Fibroblast of lung (primary cell): ENCODE measurements around the gene CSPG5. TPM values are rescaled to one million over a fixed set of nuclear protein-coding genes. Genes with fewer than 3 reads are reported as not detected.

Source experiments
- DNase-seq, 2 donors: peaks; one replicate each; pipeline versions ENCODE4 v3.0.0 to v3.0.0-alpha.2; 2010; ENCODE audit warnings: low read depth in 2 of 2
- H2AFZ ChIP-seq: 2 replicates; pipeline ENCODE4 v1.5.1; 2012; ENCODE audit warnings: low read length, control low read depth, inconsistent platforms
- H3K27ac ChIP-seq: 2 replicates; pipeline ENCODE4 v1.5.1; 2011; ENCODE audit warnings: low read length, control low read depth; ENCODE audit not compliant: insufficient read depth
- H3K27me3 ChIP-seq: 2 replicates; pipeline ENCODE4 v1.5.1; 2011; ENCODE audit warnings: mild to moderate bottlenecking, low read length; ENCODE audit not compliant: control insufficient read depth, insufficient read depth
- H3K36me3 ChIP-seq: 2 replicates; pipeline ENCODE4 v1.5.1; 2011; ENCODE audit warnings: low read length; ENCODE audit not compliant: control insufficient read depth, insufficient read depth
- H3K4me1 ChIP-seq: 2 replicates; pipeline ENCODE4 v1.5.1; 2011; ENCODE audit warnings: low read length; ENCODE audit not compliant: control insufficient read depth, insufficient read depth; ENCODE audit errors: extremely low read depth
- H3K4me2 ChIP-seq: 2 replicates; pipeline ENCODE4 v1.5.1; 2011; ENCODE audit warnings: low read length, control low read depth; ENCODE audit not compliant: insufficient read depth; ENCODE audit errors: extremely low read depth
- H3K4me3 ChIP-seq, 4 experiments: fragments of 200-600 bp in 1 of 4; sonication (generic) in 1 of 4; replicated peaks in 1 of 4; 2 replicates each; pipeline ENCODE4 v1.5.1; 2011 to 2016; ENCODE audit warnings: low read length in 4 of 4, low read depth in 3 of 4, mild to moderate bottlenecking in 3 of 4, control low read depth in 2 of 4, inconsistent platforms in 1 of 4, mixed read lengths in 1 of 4; ENCODE audit not compliant: insufficient read depth in 1 of 4; ENCODE audit errors: control extremely low read depth in 1 of 4
- H3K79me2 ChIP-seq: 2 replicates; pipeline ENCODE4 v1.5.1; 2012; ENCODE audit warnings: mild to moderate bottlenecking, low read length, inconsistent platforms; ENCODE audit not compliant: control insufficient read depth, insufficient read depth
- H3K9ac ChIP-seq: 2 replicates; pipeline ENCODE4 v1.5.1; 2011; ENCODE audit warnings: mild to moderate bottlenecking, low read length, control low read depth; ENCODE audit not compliant: insufficient read depth
- H3K9me3 ChIP-seq: 2 replicates; pipeline ENCODE4 v1.5.1; 2012; ENCODE audit warnings: low read depth, low read length; ENCODE audit not compliant: control insufficient read depth, insufficient read depth
- H4K20me1 ChIP-seq: 2 replicates; pipeline ENCODE4 v1.5.1; 2011; ENCODE audit warnings: low read length; ENCODE audit not compliant: control insufficient read depth, insufficient read depth; ENCODE audit errors: extremely low read depth
- CTCF ChIP-seq, 2 donors: IDR thresholded peaks in 1 of 2; conservative IDR thresholded peaks in 1 of 2; 1 replicate in 1 of 2; 2 replicates in 1 of 2; pipeline ENCODE4 v1.5.1; 2011 to 2012; ENCODE audit warnings: low read length in 2 of 2, control low read depth in 1 of 2, inconsistent platforms in 1 of 2, low read depth in 1 of 2, mild to moderate bottlenecking in 1 of 2
- EZH2 ChIP-seq: IDR thresholded peaks from 2 replicates; pipeline ENCODE4 v1.5.1; 2012; ENCODE audit warnings: low read length, control low read depth, mild to moderate bottlenecking; ENCODE audit errors: missing control alignments
- polyA plus RNA-seq, 2 donors: library from polyadenylated mRNA; depleted of rRNA in 1 of 2; stranded (reverse) in 1 of 2; unstranded in 1 of 2; fragments of >200 nt; gene quantifications; 2 replicates each; pipeline ENCODE4 v1.2.1, GENCODE V29; 2011 to 2012; ENCODE audit warnings: missing spikeins in 1 of 2
- total RNA-seq: library from RNA; depleted of rRNA; stranded (reverse); fragments of >200 nt; gene quantifications from 2 replicates; pipeline ENCODE4 v1.2.1, GENCODE V29; 2014

Gene CSPG5
- total and polyA plus RNA-seq, 2 donors (not counting 1 experiment from before 2014, with no cell fraction given): 0.17 TPM; not detected in 1

GRCh38 chr3:47517937-47518336 is 60.7 kb downstream of the CSPG5 start:
- H3K4me3 ChIP-seq: no peak overlapping the region

GRCh38 chr3:47515864-47516319 is 62.8 kb downstream of the CSPG5 start:
- H3K9me3 ChIP-seq: no peaks in the 10 kb centered on the region
- H3K4me2 ChIP-seq: no peak overlapping the region

More at GRCh38 chr3:47517937-47518336, 60.7 kb downstream of the CSPG5 start:
- H3K27ac ChIP-seq: no peak overlapping the region
- no peaks in the 10 kb centered on the region for H4K20me1 ChIP-seq
- H3K36me3 ChIP-seq: no peaks in the 10 kb centered on the region
- H3K9ac ChIP-seq: no peak overlapping the region
- H3K27me3 ChIP-seq: no peaks in the 10 kb centered on the region
- H3K4me1 ChIP-seq: peaks cover 3% of the 10 kb centered on the region
- H3K9me3 ChIP-seq: no peaks in the 10 kb centered on the region
- H2AFZ ChIP-seq: no peak overlapping the region
- no peak for DNase-seq
- H3K79me2 ChIP-seq: no peaks in the 10 kb centered on the region
- no peak overlapping the region for H3K4me2 ChIP-seq
- TF ChIP-seq EZH2: no peak
- no peak for TF ChIP-seq CTCF (conservative IDR thresholded peaks at IDR 0.05 in 1 of 2, IDR thresholded peaks at IDR 0.05 in 1 of 2; ENCODE audit: low read depth in 1 of 2, low read length in 2 of 2)

GRCh38 chr3:47515100-47515499 is 63.6 kb downstream of the CSPG5 start:
- Histone ChIP-seq H2AFZ (no peak overlapping the region), H3K36me3 (peaks cover 5% of the 10 kb centered on the region), H4K20me1 (no peaks in the 10 kb centered on the region), H3K27me3 (no peaks in the 10 kb centered on the region), H3K4me1 (peaks cover 4% of the 10 kb centered on the region), H3K4me3 (no peak overlapping the region), H3K9ac (no peak overlapping the region), H3K4me2 (no peak overlapping the region), H3K27ac (no peak overlapping the region), H3K79me2 (peaks cover 21% of the 10 kb centered on the region), H3K9me3 (no peaks in the 10 kb centered on the region)
- TF ChIP-seq EZH2 (no peak), CTCF (conservative IDR thresholded peaks at IDR 0.05 in 1 of 2, IDR thresholded peaks at IDR 0.05 in 1 of 2; ENCODE audit: low read depth in 1 of 2, low read length in 2 of 2) (no peak)
- DNase-seq: no peak

More at GRCh38 chr3:47515864-47516319, 62.8 kb downstream of the CSPG5 start:
- Histone ChIP-seq H3K27me3 (no peaks in the 10 kb centered on the region), H4K20me1 (no peaks in the 10 kb centered on the region), H2AFZ (no peak overlapping the region), H3K4me1 (peaks cover 4% of the 10 kb centered on the region), H3K79me2 (peaks cover 17% of the 10 kb centered on the region), H3K27ac (no peak overlapping the region), H3K36me3 (peaks cover 2% of the 10 kb centered on the region), H3K9ac (no peak overlapping the region), H3K4me3 (no peak overlapping the region)
- TF ChIP-seq CTCF (conservative IDR thresholded peaks at IDR 0.05 in 1 of 2, IDR thresholded peaks at IDR 0.05 in 1 of 2; ENCODE audit: low read depth in 1 of 2, low read length in 2 of 2): no peak
- TF ChIP-seq EZH2: no peak
- DNase-seq: no peak
